Karpas-422 (cell line): ENCODE measurements around the gene PPP2R2D. TPM values are rescaled to one million over a fixed set of nuclear protein-coding genes. Genes with fewer than 3 reads are reported as not detected.

Experiments
- DNase-seq: peaks from one replicate; pipeline ENCODE4 v3.0.0-alpha.2; 2015
- H2AFZ ChIP-seq: fragments of 200-600 bp; sonication (generic); 2 replicates; pipeline ENCODE4 v1.6.1; 2014; ENCODE audit warnings: antibody characterized with exemption, low read length, mixed read lengths
- H3K27ac ChIP-seq: fragments of 200-600 bp; sonication (generic); 2 replicates; pipeline ENCODE4 v1.5.1; 2014; ENCODE audit warnings: mild to moderate bottlenecking, low read length, moderate library complexity
- H3K27me3 ChIP-seq: fragments of 200-600 bp; sonication (generic); 2 replicates; pipeline ENCODE4 v1.6.1; 2014; ENCODE audit warnings: low read length, mixed read lengths
- H3K36me3 ChIP-seq: fragments of 200-600 bp; sonication (generic); 2 replicates; pipeline ENCODE4 v1.6.1; 2014; ENCODE audit warnings: low read length, mixed read lengths; ENCODE audit not compliant: insufficient read depth
- H3K4me1 ChIP-seq: fragments of 200-600 bp; sonication (generic); 2 replicates; pipeline ENCODE4 v1.6.1; 2014; ENCODE audit warnings: mild to moderate bottlenecking, low read length, mixed read lengths
- H3K4me2 ChIP-seq: fragments of 200-600 bp; sonication (generic); 2 replicates; pipeline ENCODE4 v1.6.1; 2014; ENCODE audit warnings: low read length, low read depth, mild to moderate bottlenecking; ENCODE audit not compliant: poor library complexity, severe bottlenecking
- H3K4me3 ChIP-seq: fragments of 200-600 bp; sonication (generic); 2 replicates; pipeline ENCODE4 v1.5.1; 2014; ENCODE audit warnings: mild to moderate bottlenecking, antibody characterized with exemption, low read length, mixed read lengths
- H3K79me2 ChIP-seq: fragments of 200-600 bp; sonication (generic); 2 replicates; pipeline ENCODE4 v1.6.1; 2014; ENCODE audit warnings: mild to moderate bottlenecking, low read length, mixed read lengths
- H3K9ac ChIP-seq: fragments of 200-600 bp; sonication (generic); 2 replicates; pipeline ENCODE4 v1.6.0; 2014; ENCODE audit warnings: low read length
- H3K9me2 ChIP-seq: fragments of 200-600 bp; sonication (generic), shearing (Covaris generic); replicated peaks from 2 replicates; pipeline ENCODE4 v1.6.0; 2014; ENCODE audit warnings: mild to moderate bottlenecking, low read length, moderate library complexity; ENCODE audit not compliant: insufficient read depth
- H3K9me3 ChIP-seq: fragments of 300-700, 200-600 bp; sonication (generic); 2 replicates; pipeline ENCODE4 v1.6.1; 2014; ENCODE audit warnings: low read length, mixed read lengths
- H4K20me1 ChIP-seq: fragments of 200-600 bp; sonication (generic); 2 replicates; pipeline ENCODE4 v1.6.1; 2014; ENCODE audit warnings: mild to moderate bottlenecking, antibody characterized with exemption, low read length, low read depth; ENCODE audit not compliant: insufficient read depth
- total RNA-seq: library from RNA; depleted of rRNA; stranded (reverse); fragments of >200 nt; shearing (Covaris generic); gene quantifications from 2 replicates; pipeline ENCODE4 v1.2.3, GENCODE V29; 2014; ENCODE audit warnings: low replicate concordance

PPP2R2D gene
- total RNA-seq, 1 experiment from 2014 or later = 32.9 TPM

- Histone ChIP-seq H3K27ac (no peak overlapping the region), H2AFZ (no peak overlapping the region), H3K27me3 (no peaks in the 10 kb centered on the region), H3K9ac (no peak overlapping the region), H3K79me2 (no peaks in the 10 kb centered on the region), H3K9me3 (no peaks in the 10 kb centered on the region), H4K20me1 (no peaks in the 10 kb centered on the region), H3K36me3 (no peaks in the 10 kb centered on the region), H3K4me3 (no peak overlapping the region), H3K9me2 (no peaks in the 10 kb centered on the region), H3K4me1 (no peaks in the 10 kb centered on the region), H3K4me2 (no peak overlapping the region)
- DNase-seq = no peak
Measured at GRCh38 chr10:131872011-131872826, 28.6 kb upstream of the PPP2R2D start.

- H3K79me2 ChIP-seq = no peaks in the 10 kb centered on the region
- no peak overlapping the region for H3K27ac ChIP-seq
- no peak overlapping the region for H2AFZ ChIP-seq
- H3K4me3 ChIP-seq = no peak overlapping the region
- H3K4me2 ChIP-seq = no peak overlapping the region
- no peaks in the 10 kb centered on the region for H3K9me3 ChIP-seq
- DNase-seq = no peak
- no peaks in the 10 kb centered on the region for H3K4me1 ChIP-seq
- H3K9me2 ChIP-seq = no peaks in the 10 kb centered on the region
- no peaks in the 10 kb centered on the region for H3K27me3 ChIP-seq
- no peaks in the 10 kb centered on the region for H3K36me3 ChIP-seq
- H3K9ac ChIP-seq = no peak overlapping the region
- no peaks in the 10 kb centered on the region for H4K20me1 ChIP-seq
Measured at GRCh38 chr10:131872827-131873375, 27.9 kb upstream of the PPP2R2D start.

- Histone ChIP-seq H2AFZ (no peak overlapping the region), H3K9me3 (no peaks in the 10 kb centered on the region), H3K9ac (no peak overlapping the region), H4K20me1 (no peaks in the 10 kb centered on the region), H3K4me3 (no peak overlapping the region), H3K27me3 (no peaks in the 10 kb centered on the region), H3K27ac (no peak overlapping the region), H3K9me2 (no peaks in the 10 kb centered on the region), H3K4me1 (no peaks in the 10 kb centered on the region), H3K36me3 (no peaks in the 10 kb centered on the region), H3K4me2 (peak overlapping the region; percentile 4), H3K79me2 (no peaks in the 10 kb centered on the region)
- peak; percentile 94 for DNase-seq
Measured at GRCh38 chr10:131874991-131875451, 25.8 kb upstream of the PPP2R2D start.

- H3K4me1 ChIP-seq = no peaks in the 10 kb centered on the region
- no peak overlapping the region for H3K27ac ChIP-seq
- H3K9ac ChIP-seq = no peak overlapping the region
- H2AFZ ChIP-seq = no peak overlapping the region
- DNase-seq = no peak
- H3K4me3 ChIP-seq = no peak overlapping the region
- no peak overlapping the region for H3K4me2 ChIP-seq
- no peaks in the 10 kb centered on the region for H4K20me1 ChIP-seq
- H3K27me3 ChIP-seq = no peaks in the 10 kb centered on the region
- no peaks in the 10 kb centered on the region for H3K79me2 ChIP-seq
- no peaks in the 10 kb centered on the region for H3K36me3 ChIP-seq
- H3K9me2 ChIP-seq = no peaks in the 10 kb centered on the region
- H3K9me3 ChIP-seq = no peaks in the 10 kb centered on the region
Measured at GRCh38 chr10:131875501-131875900, 25.3 kb upstream of the PPP2R2D start.

- H3K27ac ChIP-seq = no peak overlapping the region
- DNase-seq = no peak
- H3K9me2 ChIP-seq = no peaks in the 10 kb centered on the region
- no peak overlapping the region for H3K9ac ChIP-seq
- no peaks in the 10 kb centered on the region for H3K9me3 ChIP-seq
- H3K27me3 ChIP-seq = no peaks in the 10 kb centered on the region
- no peak overlapping the region for H2AFZ ChIP-seq
- no peaks in the 10 kb centered on the region for H3K79me2 ChIP-seq
- no peak overlapping the region for H3K4me2 ChIP-seq
- no peaks in the 10 kb centered on the region for H3K4me1 ChIP-seq
- no peaks in the 10 kb centered on the region for H3K36me3 ChIP-seq
- no peaks in the 10 kb centered on the region for H4K20me1 ChIP-seq
- no peak overlapping the region for H3K4me3 ChIP-seq
Measured at GRCh38 chr10:131876017-131876416, 24.8 kb upstream of the PPP2R2D start.

- Histone ChIP-seq H2AFZ (no peak overlapping the region), H3K36me3 (no peaks in the 10 kb centered on the region), H3K4me1 (no peaks in the 10 kb centered on the region), H3K9ac (no peak overlapping the region), H3K27me3 (no peaks in the 10 kb centered on the region), H3K79me2 (no peaks in the 10 kb centered on the region), H3K27ac (no peak overlapping the region), H3K4me2 (no peak overlapping the region), H3K9me2 (no peaks in the 10 kb centered on the region), H4K20me1 (no peaks in the 10 kb centered on the region), H3K4me3 (no peak overlapping the region), H3K9me3 (no peaks in the 10 kb centered on the region; the same call in 1 of the 2 replicates)
- no peak for DNase-seq
Measured at GRCh38 chr10:131876508-131876907, 24.3 kb upstream of the PPP2R2D start.

GRCh38 chr10:131880016-131880590, 20.7 kb upstream of the PPP2R2D start:
- DNase-seq = no peak
- Histone ChIP-seq H3K9ac (no peak overlapping the region), H3K9me2 (no peaks in the 10 kb centered on the region), H3K36me3 (no peaks in the 10 kb centered on the region), H2AFZ (no peak overlapping the region), H3K4me3 (no peak overlapping the region), H3K79me2 (no peaks in the 10 kb centered on the region), H4K20me1 (no peaks in the 10 kb centered on the region), H3K27ac (no peak overlapping the region), H3K4me2 (no peak overlapping the region), H3K27me3 (no peaks in the 10 kb centered on the region), H3K4me1 (no peaks in the 10 kb centered on the region), H3K9me3 (peaks cover 3% of the 10 kb centered on the region; the same call in 1 of the 2 replicates)

GRCh38 chr10:131881104-131881880, 19.5 kb upstream of the PPP2R2D start:
- no peaks in the 10 kb centered on the region for H3K79me2 ChIP-seq
- H3K36me3 ChIP-seq = no peaks in the 10 kb centered on the region
- H3K4me2 ChIP-seq = no peak overlapping the region
- DNase-seq = no peak
- no peaks in the 10 kb centered on the region for H3K27me3 ChIP-seq
- H2AFZ ChIP-seq = no peak overlapping the region
- H4K20me1 ChIP-seq = no peaks in the 10 kb centered on the region
- H3K4me1 ChIP-seq = no peaks in the 10 kb centered on the region
- H3K27ac ChIP-seq = no peak overlapping the region
- no peak overlapping the region for H3K4me3 ChIP-seq
- H3K9me3 ChIP-seq = peaks cover 3% of the 10 kb centered on the region; the same call in 1 of the 2 replicates
- no peak overlapping the region for H3K9ac ChIP-seq
- no peaks in the 10 kb centered on the region for H3K9me2 ChIP-seq
